Embryonic facial prominence (tissue), 1 donor: ENCODE results near the gene GPR25.

Experiments
- DNase-seq: peaks from one replicate; pipeline ENCODE4 v3.0.0-alpha.2; 2016; ENCODE audit errors: extremely low spot score

Gene GPR25, protein sequence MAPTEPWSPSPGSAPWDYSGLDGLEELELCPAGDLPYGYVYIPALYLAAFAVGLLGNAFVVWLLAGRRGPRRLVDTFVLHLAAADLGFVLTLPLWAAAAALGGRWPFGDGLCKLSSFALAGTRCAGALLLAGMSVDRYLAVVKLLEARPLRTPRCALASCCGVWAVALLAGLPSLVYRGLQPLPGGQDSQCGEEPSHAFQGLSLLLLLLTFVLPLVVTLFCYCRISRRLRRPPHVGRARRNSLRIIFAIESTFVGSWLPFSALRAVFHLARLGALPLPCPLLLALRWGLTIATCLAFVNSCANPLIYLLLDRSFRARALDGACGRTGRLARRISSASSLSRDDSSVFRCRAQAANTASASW

DNA sequence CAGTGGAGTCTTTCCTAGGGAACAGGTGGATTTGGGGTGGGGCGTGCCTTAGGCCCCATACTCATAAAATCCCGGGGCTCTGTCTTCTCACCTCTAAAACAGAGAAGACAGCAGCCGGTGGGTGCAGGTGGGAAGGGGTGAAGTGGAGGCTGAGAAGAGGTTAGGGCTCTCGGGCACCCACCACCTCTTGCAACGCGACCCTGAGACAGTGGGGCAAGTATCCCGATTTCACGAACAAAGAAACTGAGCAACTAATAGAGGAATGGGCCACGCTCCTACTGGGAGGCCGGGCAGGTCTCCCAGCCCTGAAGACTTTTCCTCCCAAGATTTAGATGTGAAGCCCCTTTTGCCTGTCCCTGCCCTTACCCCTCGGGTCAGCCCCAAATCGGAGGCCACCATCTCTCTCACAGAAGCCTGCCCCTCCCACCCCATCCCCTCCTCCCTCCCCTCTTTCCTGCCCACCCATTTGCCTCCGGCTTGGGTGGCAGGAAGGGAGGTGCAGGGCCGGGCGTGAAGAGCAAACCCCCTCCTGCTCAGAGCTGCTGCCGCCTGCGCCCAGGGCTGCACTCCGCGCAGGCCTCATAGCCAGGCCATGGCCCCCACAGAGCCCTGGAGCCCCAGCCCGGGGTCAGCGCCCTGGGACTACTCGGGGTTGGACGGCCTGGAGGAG is at the start of gene GPR25:
Gene GPR25, plus strand, starts transcription at position 536 of the 670 bp plus-strand sequence. Its CDS starts 57 bp downstream, at position 593.
- no peak for DNase-seq

DNA sequence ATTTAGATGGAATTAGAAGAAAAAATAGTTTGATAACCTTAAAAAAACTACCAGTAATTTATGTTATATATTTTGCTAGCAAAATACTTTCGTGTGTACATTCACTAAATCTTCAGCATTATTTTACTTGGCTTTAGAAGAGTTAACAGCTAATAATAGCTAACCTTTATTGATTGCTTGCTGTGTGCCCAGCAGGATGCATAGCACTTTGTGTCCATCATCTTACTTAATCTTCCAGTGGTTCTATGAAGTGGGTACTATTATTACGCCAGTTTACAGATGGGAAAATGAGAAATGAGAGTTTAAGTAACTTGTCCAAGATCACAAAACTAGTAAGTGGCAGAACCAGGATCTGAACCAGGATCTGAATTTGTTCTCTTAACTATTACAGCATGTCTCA is 41.7 kb upstream of the GPR25 start:
- no peak for DNase-seq

DNA sequence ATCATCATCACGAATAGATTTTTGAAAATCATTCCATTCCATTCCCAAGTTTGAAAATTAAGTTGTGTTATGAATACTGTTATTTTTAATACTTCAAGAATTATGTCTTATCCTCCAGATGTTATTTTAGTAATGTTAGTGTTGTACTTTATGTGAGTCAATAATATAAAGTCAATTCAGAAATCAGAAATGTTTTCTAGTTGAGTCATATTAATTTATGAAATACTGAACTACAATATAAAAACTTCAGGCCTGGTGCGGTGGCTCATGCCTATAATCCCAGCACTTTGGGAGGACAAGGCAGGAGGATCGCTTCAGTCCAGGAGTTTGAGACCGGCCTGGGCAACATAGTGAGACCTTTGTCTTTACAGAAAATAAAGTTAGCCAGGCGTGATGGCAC is 38.4 kb upstream of the GPR25 start:
- DNase-seq: no peak

DNA sequence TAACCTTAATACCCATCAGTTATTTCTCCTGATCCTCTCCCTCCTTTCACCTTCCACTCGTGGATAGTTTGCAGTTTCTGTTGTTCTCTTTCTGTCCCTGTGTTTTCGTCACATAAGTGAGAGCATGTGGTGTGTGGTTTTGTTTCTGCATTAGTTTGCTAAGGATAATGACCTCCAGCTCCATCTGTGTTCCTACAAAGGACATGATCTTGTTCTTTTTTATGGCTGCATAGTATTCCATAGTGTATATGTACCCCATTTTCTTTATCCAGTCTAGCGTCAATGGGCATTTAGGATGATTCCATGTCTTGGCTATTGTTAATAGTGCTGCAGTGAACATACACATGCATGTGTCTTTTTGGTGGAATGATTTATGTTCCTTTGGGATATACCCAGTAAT is 36.6 kb upstream of the GPR25 start:
- no peak for DNase-seq

DNA sequence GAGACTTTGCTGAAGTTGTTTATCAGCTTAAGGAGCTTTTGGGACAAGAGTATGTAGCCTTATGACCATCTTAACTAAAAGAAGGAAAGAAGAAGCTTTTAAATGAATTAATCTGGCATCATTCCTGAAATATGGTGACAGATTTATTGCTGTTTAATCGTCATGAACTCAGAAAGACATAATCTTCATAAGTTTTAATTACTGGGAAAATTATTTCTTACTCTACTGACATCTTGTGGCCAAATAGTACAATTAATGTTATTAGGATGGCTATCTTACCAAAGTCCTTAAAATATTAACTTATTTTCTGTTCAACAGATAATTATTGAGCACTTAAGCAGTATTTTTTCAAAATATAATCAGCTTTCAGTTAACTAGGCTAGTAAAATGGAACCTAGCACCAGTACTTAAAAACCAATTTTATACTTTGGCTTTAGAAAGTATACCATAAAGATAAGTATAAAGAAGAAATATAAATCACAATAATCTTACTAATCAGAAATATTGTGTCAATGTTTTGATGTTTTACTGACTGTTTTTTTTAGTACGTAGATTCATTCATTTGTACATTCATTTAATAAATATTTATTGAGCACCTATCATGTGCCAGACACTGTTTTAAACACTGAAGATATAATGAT is 34.7 kb upstream of the GPR25 start:
- no peak for DNase-seq

DNA sequence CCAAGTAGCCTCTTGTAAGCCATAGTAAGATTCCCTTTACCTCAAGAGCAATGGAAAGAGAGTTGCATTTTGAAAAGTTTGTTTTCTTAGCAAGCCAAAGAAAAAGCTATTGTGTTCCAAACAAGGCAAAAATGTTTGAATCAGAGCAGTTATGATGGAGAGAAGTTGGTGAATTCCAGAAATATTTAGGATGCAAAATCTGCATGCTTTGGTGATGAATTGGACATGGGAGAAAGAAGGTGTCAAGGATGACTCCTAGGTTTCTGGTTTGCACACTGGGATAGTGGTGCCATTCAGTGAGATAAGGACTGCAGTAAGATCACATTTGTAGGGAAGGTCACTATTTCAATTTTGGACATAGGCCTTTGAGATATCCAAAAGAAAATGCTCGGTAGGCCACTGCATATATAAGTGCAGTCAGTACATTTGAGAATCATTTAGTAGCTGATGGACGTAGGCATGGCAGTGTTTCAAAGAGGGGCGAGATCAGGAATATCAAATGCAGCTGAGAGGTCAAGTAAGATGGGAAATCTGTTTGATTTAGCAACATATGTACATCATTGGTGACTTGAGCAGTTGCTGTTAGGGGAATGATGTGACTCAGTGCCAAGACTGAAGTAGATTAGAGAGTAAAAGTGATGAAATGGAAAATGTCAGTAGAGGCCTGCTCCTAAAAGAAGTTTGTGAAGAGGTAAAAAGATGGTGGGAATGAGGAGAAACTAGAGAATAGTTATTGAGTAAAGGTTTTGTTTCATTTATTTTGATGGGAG is 33.9 kb upstream of the GPR25 start:
- DNase-seq: no peak

DNA sequence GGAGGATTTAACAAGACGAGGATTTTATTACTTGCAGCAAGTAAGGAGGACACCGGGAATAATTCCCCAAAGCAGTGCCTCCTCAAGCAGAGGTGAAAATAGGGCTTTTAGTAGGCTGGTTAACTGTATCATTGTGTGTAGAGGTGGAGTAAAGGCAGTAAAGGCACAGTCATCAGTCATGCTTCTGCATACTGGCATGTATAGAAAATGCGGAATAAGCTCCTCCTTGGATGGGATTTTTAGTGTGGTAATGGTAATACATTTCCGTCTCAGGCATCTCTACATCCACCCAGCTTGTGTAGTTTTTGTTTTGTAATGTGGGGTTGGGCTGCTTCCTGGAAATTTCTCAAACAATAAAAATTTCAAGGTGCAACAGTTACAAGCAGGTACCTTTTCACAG is 27.4 kb upstream of the GPR25 start:
- no peak for DNase-seq

DNA sequence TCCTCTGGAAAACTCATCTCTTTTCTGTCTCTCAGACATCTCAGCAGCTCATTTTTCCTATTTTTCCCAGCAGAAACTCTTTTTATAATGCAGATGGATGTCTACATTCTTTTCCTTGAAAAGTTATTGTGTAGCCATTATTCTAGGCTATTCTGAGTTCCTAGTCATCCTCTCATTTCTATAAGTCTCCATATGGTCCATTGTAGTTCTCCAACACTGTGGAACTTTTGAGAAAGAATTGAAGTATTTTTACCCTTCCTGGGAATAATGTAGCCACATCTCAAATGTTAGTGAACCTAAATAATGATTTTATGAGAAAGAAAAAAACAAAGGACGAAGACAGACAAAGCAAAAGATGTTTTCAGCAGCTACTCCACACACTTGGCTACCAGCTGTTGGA is 26.4 kb upstream of the GPR25 start:
- DNase-seq: no peak

DNA sequence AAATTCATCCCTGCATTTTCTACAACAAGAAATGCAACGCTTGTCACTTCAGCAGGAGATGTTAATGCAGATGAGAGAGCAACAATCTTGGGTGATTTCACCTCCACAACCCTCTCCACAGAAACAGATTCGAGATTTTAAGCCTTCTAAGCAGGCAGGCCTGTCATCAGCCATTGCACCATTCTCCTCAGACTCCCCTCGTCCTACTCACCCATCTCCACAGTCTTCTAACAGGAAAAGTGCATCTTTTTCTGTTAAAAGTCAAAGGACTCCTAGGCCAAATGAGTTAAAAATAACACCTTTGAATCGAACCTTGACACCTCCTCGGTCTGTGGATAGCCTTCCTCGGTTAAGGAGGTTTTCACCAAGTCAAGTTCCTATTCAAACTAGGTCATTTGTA is 23.4 kb upstream of the GPR25 start:
- DNase-seq: no peak

DNA sequence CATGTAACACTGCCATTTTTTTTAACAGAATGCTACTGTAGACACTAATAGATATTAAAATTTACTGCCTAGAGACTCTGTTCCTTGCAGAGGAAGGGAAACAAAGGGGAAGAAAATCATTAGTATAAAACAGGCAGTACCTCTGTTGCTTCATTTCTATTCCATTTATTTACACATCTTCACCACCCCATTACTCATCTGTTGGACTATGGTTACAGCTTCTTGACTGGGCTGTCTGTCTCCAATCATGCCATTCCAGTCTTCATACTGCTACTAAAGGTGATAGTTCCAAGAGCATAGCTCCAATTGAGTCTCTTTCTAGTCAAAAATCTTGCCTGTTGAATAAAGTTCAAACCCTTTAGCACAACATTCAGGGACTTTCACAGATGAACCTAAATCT is 22.2 kb upstream of the GPR25 start:
- no peak for DNase-seq

DNA sequence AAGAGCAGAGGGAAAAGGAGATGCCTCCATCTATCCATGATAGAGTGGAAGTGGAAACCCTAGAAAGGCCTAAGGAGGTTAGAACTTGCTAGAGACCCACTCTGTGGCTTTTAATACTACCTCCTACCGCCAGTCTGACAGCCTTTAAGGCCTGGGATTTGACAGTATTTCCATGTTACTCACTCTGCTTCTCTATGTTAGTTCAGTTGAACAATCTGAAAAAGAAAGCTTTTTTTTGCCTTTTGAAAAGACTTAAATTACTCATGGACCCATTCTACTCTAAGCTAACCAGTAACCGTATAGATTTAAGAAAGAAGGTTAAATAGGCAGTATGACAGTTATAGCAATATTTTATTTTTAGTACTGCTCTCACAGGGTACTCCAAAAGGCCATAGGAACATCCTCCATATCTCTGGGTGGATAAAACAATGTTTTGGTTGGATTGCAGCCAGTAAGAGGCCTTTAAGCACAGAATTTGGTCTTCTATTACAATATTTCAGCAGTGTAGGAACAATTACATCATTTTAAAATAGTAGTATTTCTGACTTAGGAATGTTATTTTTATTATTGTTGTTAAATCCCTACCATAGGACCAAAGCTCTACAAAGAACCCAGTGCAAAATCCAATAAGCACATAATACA is 15.9 kb upstream of the GPR25 start:
- no peak for DNase-seq

DNA sequence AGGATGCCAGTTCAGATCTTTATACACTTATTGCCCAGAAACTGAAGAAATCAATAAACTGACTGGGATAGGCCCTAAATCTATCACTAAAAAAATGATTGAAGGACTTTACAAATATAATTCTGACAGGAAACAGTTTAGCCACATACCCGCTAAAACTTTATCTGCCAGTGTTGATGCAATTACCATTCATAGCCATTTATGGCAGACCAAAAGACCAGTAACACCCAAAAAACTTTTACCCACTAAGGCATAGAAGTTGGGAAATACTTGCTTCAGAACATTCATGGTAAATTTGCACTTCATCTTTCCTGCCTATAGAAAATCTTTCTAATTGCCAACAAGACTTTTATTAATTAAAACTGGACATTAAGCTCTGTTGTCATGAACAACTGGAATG is 15.0 kb upstream of the GPR25 start:
- no peak for DNase-seq

DNA sequence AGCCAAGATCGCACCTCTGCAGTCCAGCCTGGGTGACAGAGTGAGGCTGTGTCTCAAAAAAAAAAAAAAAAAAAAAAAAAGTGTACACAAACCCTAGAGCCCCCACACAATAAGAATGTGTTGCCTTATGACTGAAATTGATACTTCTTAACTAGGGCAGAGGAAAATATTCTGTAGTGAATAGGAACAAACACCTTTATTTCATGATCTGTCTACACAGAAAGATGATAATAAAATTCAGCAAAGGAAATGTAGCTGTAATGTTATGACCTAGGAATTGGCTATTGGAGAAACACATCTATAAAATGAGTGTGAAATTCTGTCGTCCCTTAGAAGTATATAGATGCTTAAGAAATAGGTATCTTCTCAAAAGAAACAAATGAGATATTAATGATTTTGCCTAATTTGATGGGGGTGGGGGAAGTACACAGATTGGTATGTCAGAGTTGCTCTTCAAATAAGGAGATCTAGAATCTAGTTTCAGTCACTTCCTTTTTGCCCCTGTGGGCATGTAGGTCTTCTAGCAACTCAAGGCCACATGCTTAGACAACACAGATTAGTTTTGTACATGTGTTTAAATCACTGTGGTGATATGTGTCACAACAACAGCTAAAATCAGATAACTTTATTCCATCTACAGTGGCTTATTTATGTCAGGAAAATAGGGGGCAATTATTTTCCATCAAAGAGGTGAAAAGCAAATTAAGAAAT is 10.7 kb upstream of the GPR25 start:
- no peak for DNase-seq

DNA sequence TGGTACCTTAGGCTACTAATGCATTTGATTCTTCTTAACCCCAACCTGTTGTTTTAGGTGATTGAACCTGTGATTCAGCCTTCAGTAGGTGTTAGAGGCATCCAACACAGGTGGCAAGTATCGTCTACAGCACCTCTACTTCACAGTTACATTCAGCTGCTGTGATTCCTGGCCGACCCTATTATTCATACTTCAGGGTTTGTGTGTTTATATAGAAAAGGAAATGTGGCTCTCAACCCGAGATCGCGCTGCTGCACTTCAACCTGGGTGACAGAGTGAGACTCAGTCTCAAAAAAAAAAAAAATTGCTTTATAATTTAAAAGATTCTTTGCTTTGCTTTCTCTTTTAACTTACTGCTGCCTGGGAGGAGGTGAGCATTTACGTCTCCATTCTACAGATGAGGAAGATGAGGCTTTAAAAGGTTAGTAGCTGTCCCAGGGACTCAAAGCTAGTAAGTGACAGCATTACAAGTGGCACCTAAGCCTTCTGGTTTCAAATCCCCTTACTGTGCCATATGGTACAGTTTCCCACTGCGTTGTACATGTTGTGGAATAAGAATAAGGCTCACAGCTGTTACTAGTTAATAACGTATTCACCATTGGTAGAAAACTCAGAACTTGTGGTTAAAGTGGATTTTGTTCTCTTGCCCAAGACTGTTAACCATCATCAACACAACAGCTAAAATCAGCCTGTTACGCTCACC is 9.9 kb upstream of the GPR25 start:
- no peak for DNase-seq

DNA sequence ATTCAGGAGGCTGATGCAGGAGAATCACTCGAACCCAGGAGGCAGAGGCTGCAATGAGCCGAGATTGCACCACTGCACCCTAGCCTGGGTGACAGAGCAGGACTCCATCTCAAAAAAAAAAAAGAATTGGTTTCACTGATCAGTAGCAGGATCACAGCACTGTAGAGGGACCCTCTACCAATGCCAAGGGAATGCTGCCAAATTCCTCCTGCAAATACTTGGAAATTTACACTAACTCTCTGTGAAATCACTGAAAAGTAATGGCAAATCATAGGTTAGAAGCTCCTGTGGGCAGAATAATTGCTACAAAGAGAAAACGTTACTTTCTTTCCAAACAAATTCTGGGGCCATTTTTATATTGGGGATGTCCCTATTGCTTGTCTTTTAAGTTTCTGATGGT is 6.7 kb upstream of the GPR25 start:
- no peak for DNase-seq

DNA sequence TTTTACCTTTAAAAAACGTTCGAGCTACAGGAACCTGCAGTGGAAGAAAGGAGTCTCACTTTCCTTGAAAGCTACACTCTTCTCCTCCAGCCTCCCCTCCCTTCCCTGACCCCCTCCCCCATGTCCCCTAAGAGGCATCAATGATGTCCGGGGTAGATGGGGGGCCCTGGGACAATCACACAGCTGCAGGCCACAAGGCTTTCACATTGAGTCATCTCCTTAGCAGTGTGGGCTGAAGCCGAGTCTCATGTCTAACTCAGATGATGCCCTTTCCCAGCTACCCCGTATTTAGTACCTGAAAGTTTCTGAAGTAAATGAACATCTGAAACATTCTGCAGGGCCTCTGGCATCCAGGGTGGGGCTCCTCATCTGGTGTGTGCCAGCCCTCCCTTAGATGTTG is 6.3 kb upstream of the GPR25 start:
- DNase-seq: no peak

DNA sequence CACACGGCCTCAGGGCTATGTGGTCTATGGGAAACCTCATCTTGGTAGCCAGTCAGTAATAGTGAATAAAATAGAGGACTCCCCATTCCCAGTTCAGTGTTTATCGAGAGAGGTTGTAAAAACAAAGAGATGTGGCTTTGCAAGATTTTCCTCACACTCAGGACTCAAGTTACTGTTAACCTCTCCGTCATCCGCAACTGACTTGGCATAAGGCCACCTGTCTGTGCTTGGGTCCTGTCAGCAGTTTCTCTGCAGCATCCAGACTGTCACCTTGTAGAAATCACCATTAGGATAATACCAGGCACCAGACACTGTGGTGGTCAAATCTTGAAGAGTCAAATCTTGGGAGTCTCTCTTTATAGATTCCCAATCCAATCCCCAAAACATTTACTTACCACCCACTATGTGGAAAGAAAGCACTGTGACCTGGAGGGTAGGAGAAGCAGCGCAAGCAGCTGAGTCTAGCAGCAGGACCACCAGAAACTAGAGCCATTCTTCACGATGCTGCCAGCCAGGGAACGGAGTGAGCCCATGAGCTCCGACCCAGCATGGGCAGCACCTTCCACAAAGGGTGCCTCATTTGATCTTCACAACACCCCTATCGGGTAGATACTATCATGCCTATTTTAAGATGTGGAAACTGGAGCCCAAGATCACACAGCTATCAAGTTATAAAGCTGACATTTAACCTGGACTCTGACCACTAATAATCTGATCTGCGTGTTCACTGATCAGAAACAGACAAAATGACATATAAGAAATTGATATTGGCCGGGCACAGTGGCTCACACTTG is 5.6 kb upstream of the GPR25 start:
- DNase-seq: no peak

DNA sequence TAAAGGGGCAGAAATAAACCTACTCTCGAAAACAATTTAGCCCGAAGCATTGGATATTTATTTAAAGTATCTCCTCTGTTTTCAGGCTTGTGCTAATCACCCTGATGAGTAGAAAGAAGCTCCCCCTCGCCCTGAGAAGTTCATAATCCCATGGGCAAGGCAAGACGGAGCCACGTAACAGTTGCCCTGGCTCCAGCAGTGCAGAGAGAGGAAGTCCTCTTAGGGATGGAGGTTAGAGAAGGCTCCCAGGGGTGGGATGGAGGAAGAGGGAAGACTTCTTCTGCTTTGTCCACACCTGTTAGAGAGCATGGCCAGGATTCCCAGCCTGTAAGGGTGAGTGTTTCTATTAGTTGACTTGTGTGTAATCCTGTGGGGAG is 3.4 kb upstream of the GPR25 start:
- DNase-seq: no peak

DNA sequence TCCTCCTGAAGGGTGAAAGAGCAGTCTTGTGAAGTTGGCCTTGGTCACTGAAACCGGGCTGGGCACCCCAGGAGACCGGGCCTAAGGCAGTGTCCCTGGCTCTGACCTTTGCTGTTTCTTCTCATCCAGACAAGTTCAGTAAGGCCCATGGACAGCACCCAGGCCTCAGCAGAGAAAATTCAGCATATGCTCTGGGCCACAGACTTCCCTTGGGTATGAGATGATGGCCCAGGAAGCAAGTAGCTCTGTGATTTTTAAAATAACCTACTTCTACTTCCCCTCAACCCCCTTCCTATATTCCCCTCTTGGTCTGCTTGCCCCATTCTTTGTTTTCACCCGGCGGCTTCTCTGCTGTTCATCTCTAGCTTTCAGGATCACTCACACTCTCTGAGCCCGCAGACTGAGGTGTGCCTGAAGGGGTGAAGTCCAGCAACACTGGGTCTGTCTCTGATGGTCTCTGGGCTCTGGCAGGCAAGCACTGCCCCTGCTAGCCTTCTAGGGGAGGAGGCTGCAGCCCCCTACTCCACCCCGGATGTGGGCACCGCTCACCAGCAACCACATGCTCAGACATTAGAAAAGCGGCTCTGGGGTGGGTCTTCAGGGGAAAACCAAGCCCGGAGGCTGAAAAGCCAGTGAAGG is 2.9 kb upstream of the GPR25 start:
- DNase-seq: no peak
